Mucosa of gallbladder (tissue), 1 donor: ENCODE results near the gene CST7. TPM values are rescaled to one million over a fixed set of nuclear protein-coding genes. Genes with fewer than 3 reads are reported as not detected.

Source experiments
- DNase-seq: peaks from one replicate; pipeline ENCODE4 v3.0.0-alpha.2; 2020; ENCODE audit warnings: low spot score
- total RNA-seq: library from RNA; stranded (reverse); gene quantifications from one replicate; pipeline ENCODE4 v1.2.1, GENCODE V29; 2021
- donor health status: DM: no; HTN: no; CAD: no.

CST7 gene
- total RNA-seq, 1 donor from 2014 or later = 4.3 TPM

DNA sequence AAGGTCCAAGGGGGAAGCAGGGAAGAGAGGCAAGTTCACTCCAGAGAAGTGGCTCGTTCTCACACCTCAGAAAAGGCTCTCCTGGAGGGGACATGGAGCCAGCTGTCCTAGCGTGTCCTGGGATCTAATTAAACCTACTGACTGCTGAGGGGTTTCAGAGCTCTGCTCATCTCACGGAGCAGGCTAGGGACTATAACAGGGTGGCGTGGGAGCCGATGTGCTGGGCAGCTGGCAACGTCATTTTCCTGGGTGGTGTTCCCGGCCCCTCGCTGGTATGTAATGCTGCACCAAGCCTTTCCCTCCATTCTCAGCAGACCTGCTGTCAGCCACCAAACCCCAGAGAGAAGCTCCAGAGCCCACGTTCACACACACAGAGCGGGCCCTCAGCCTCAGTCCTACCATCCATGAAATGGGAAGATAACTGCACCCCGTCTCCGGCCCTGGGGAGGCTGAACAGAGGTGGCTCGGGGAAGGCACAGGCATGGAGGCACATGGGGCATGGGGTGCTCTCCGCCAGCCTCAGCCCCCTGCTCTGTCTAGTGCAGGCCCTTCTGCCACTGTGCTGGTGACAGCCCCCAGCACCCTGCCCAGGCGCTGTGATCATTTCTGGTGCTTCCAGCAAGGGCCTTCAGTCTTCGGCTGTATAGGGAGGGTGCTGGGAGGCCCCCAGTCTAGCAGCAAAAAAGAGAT, 1.9 kb downstream of the CST7 start:
- peak; percentile 10 for DNase-seq

DNA sequence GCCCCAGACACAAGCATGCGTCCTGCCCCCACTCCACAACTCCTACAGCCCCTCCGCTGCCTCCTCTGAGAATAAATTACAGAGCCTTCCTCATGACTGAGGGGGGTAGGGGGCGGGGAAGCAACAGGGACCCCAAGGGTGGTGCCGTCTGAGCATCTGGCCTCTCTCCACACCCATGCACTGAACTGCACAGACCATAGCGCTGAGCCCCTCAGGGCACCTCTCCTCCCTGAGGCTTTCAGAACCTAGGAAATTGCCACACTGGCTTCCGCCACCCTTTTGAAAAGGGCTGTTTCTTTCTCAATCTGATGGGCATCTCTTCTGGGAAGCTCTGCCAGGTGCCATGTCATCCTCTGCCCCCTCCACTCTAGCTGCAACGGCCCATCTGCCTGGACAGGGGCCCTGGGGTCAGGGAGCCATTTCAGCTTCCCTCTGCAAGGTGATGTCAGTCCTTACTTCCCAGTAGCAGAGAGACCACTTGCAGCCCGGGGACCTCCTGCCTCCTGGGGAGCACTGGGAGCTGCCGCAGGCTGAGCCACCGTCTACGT, 2.5 kb downstream of the CST7 start:
- peak; percentile 9 for DNase-seq

DNA sequence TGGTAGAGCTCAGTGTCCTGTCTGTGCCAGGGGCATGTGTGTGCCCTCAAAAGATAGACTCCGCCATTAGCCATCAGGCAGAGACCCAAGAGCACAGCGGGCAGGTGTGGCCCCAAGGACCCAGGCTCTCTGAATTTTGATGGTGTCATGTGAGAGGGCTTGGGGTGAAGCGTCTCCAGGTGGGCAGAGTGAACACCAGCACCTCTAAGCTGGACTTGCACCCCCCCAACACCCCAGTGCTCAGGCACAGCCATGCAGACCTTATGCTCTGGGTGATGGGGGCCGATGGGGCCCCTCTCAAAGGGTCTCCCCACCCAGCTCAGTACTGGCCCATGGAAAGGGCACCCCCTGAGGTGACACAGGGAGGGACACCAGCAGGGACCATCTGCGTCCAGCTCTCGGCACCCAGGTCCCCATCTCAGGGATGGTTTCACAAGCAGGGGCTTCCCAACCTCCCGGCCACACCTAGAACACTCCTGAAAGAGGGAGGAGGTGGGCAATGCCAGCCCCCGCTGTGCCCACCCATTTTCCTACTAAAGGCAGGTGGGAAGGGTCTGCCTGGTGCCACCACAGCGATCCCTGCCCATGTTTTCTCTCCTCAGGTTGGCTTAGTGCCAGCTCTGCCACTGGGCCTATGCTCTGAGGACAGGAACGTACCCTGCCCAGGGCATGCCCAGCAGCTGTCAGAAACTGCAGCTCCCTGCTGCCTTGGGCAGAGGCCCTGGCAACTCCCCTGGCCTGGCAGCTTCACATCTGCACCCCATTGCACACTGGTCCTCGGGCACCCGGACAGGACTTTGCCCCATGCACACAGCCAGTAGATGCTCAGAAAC, 3.5 kb downstream of the CST7 start:
- peak; percentile 30 for DNase-seq

DNA sequence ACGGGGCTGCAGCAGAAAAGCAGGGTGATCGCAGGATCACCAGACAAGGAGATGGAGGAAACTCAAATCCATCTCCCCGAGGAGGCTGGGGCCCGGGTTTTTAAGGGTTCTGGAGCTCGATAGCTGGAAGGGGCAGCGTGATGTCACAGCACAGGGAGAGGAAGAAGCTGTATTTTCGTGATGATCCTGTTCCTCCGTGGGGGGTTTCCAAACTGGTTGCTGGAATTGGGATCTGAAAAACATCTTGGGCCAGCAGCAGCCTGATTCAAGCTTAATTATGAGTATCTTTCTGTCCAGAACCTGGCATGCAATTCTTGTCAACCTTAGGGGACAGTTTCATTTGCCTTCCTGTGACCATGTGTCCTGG, 4.1 kb downstream of the CST7 start:
- DNase-seq = no peak

DNA sequence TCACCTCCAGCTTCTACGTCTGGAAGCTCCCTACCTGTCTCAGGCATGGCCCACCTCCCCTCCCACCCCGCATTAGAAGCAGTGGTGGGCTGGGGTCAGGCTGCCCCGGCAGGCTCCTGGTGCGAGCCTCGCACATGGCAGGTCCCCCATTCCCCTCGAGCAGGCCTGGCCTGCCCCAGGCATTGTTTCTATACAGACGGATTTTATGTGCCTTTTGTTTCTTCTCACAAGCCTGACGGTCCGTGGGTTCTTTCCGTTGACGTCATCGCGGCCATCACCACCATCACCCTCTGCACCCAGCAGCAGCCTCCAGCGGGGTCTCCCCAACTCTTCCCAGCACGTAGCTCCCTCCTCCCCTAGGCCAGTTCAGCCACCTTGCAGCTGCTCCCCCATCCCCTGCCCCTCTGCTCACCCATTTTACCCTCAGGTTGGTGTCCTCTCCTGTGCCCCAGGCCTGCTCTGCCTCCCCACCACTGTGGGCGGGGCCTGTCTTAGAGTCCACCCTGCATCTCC, 4.6 kb downstream of the CST7 start:
- DNase-seq = peak; percentile 9

DNA sequence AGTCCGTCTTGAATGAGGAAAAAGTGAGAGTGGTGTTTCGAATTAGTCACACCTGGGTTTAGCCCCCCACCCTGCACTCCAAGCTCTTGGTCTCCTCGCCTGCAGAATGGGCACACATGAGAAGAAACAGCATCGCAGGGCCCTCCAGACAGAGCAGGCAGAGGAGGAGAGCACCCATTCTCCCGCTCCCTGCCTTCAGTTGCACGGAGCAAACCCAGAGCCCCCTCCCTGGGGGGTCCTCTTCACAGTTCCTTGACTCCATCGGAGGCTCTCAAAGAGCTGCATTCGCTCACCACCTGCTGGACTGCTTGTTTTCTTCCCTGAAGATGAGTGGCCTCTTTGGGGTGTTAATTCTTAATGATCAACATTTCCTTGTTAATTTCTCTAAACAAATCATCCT, 5.1 kb downstream of the CST7 start:
- no peak for DNase-seq

DNA sequence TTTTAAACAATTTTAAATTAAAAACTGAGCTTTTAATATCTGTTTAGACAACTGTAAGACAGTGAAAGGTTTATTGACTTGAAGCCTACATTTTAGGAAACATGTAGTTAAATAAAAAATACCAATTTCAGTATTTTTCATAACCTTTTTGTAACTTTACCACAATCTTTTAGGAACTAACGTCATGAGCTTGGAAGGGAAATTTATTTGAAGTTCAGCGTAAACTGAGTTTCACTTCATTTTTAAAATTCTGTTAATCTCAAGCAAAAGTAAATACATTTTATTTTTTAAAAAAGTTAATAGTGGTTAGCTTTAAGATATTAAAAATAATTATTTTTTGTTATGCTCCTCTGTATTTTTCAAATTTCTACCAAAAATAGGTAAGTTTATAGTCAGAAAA, 5.5 kb downstream of the CST7 start:
- no peak for DNase-seq

DNA sequence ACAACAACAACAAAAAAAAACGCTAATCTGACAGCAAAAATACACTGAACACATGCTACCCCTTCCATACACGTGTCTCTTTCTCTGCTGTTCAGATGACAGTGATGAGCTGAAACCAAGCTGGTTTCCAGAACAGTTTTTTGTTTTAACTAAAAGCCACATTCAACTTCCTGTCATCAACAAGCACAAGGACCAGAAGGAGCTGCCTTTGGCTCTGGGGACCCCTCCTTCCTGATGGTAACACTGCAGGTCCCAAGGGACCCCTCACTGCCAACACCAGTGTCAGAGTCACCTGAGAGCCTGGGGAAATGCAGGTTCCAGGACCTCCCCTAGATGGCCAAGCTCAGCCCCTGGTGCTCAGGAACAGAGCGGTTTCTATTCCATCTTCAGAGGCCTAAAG, 6.0 kb downstream of the CST7 start:
- peak; percentile 9 for DNase-seq

DNA sequence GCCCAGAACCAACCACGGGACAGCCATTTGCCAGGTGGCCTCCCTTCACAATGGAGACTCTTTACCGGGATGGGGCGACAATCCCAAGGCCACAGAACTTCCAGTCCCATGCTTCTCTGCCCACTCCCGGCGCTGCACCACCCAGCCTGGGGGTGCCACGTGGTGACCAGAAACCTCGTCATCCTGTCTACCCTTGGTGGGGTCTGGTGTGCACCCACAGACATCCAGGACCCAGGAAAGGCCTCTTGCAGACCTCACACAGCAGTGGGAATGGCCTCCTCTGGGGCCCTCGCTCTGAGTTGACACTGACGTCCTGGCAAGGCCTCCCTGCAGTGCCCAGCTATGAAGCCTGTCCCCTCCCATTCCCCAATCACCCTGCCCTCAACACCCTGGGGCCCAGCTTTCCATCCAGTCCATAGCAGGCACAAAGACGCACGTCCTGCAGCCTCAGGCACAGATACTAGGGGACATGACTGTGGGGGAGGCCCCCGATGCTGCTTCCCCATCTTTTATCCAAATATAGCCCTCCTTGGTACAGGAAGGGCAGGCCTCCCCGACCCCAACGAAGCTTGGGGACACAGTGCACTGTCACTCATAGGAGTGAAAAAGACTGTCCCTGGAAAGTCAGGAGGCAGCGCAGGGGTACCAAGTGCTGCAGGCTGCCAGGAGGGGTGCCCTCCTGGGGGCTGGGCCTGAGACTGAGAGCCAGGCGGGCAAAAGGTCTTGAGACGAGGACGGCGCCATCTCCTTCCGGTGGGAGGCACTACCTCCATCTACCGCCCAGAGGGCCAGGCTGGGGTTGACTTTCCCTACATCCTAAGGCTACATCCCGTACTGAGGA, 7.2 kb downstream of the CST7 start:
- DNase-seq = peak; percentile 9

DNA sequence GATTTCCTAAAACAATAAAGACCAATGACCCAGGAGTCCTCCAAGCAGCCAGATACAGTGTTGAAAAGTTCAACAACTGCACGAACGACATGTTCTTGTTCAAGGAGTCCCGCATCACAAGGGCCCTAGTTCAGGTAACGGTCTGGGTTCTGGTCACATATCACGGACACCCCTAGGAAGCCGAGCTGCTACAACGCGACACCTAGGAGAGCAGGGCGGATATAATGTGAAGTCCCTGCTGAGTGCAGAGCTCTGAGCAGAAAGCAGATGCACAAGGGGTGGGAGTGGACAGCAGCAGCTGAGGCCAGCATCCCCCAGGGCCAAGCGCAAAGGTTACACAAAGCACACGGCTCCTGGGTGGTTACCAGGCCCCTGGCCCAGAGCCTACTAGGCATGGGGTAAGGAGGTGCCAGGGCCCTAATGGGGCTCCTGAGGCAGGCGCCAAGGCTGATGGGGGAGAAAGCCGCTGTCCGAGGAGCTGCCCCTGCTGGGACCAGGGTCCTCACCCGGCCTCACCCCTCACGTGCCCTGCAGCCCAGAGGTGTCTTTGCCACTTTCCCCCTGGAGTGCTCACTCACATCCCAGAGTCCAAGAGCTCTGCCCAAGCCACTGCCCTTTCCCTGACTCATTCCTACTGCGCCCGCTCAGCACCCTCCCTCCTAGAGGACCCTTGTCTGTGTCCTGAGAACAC, 8.4 kb downstream of the CST7 start:
- peak; percentile 9 for DNase-seq

DNA sequence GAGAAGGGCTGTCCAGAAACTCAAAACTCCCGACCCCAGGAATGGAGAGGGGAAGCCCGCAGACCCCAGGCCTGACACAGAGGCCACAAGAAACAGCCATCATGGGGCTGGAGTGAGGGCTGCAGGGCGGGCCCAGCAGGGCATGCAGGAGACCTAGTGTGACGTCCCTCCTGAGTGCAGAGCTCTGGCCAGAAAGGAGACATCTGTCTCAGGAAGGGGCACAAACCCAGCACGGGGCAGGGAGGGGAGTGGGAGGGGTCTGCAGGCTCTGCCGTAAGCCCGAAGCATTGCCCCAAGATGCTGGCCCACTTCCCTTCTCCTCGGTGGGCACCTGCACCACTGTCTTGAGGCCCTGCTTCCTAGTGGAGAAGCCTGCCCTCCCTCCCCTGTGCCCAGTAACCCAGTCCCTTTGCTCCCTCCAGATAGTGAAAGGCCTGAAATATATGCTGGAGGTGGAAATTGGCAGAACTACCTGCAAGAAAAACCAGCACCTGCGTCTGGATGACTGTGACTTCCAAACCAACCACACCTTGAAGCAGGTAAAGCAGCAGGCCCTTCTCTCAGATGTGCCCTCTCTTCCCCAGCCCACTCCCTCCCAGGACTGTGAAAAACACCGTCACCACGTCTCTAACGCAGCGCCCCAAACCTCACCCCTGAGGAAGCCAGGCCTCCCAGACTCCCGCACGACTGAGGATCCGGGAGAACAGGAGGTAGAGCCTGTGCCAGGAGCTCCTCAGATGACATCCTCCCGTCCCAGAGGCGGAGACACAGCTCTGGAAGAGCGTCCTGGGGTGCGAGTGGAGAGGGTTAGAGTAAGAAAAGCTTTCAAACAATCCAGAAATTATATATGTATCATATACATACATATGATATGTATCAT, 9.7 kb downstream of the CST7 start:
- DNase-seq = peak; percentile 8

DNA sequence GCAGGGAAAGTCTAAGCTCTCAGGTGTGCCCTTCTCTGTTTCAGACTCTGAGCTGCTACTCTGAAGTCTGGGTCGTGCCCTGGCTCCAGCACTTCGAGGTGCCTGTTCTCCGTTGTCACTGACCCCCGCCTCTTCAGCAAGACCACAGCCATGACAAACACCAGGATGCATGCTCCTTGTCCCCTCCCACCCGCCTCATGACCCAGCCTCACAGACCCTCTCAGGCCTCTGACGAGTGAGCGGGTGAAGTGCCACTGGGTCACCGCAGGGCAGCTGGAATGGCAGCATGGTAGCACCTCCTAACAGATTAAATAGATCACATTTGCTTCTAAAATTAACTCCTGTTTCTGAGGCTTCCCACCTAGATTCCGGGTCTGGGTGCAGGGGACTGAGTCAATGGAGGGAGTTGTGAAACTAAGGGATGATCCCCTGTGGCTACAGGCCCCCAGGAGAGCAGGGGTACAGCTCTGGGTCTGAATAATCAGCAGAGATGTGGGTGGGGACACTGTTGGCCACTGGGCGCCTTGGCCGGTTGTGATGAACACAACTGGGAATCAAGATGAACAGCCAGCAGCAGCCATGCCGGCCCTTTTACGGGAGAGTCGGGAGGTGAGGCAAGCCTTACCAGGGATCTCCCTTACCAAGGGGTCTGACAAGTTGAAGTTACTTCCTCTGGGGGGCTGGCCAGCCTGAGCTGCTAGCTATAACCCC, 10.7 kb downstream of the CST7 start:
- peak; percentile 9 for DNase-seq

DNA sequence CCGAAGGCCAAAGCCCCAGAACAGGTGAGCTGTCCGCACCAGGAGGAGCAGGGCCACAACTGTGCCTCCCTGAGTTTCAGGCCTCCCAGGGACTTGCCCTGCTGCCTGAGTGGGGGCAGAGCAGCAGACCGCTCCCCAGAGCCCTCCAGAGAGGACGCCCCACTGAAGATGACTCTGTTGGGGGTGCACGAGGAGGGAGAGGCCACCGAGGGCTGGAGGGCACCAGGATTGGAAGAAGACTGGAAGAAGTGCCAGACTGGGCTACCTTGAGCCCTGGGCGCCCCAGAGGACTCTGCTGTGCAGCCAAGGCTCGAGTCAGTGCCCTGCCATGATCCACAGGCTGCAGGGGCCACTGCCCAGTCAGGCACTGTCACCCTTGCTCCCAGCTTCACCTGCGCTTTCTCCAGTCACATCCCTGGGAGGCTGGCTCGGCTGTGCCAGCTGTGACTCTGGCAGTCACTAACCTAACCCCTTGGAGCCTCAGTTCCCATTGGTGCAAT, 11.3 kb downstream of the CST7 start:
- DNase-seq = peak; percentile 8

DNA sequence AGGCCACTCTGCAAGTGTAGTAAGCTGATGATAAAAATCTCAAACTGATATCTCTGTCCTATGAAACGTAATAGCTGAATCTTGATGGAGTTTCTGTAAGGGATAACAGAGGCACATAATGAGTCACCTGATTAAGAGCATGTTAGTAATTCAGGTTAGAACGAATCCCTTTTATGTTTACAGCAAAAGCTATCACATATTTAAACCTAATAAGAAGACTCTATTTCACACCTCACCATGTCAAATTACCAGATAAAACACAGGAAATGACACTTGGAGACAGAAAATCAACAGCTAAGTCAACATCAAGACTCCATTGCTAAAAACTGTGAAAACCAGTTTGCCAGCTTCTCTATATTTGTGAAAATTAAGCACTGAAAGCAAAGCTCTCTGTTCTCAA, 11.8 kb downstream of the CST7 start:
- DNase-seq = no peak

DNA sequence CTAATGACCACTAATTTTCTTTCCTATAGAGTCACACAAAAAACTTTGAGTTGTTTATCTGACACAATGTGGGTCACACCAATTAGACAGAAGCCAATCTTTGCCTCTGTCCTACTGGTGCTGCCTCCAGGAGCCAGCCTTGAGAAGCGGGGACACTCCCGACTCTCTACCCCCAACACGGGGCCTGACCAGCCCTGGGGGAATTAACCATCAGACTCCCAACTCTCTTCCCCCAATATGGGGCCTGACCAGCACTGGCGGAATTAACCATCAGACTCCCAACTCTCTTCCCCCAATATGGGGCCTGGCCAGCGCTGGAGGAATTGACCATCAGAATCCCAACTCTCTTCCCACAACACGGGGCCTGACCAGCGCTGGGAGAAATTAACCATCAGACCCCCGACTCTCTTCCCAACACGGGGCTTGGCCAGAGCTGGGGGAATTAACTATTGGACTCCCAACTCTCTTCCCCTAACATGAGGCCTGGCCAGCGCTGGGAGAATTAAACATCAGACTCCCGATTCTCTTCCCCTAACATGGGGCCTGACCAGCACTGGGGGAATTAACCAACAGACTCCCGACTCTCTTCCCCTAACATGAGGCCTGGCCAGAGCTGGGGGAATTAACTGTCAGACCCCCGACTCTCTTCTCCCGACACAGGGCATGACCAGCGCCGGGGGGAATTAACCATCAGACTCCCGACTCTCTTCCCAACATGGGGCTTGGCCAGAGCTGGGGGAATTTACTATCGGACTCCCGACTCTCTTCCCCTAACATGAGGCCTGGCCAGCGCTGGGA, 12.5 kb downstream of the CST7 start:
- no peak for DNase-seq

DNA sequence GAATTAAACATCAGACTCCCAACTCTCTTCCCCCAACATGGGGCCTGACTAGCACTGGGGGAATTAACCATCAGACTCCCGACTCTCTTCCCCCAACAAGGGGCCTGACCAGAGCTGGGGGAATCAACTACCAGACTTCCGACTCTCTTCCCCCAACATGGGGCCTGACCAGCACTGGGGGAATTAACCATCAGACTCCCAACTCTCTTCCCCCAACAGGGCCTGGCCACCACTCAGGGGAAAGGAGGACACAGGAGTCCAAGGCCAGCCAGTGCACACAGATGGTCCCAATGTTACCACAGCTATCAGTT, 13.1 kb downstream of the CST7 start:
- peak; percentile 5 for DNase-seq

DNA sequence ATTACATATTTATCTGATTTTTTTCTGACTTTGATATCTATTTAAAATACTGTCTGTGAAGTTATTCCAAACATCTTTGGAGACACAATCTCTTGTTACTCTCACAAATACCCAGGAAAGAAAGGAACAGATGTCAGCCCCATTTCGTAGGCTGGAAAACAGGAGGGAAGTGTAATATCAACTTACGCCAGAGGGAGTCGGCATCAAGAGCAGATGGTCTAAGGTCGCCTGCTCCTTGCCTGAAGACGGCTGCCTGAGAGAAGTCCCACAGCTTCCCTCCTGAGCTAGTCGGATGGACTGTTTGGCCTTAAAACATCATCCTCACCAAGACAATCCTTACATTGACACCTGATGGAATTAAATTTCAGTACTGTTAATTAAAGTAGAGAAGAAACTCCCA, 13.4 kb downstream of the CST7 start:
- peak; percentile 5 for DNase-seq

DNA sequence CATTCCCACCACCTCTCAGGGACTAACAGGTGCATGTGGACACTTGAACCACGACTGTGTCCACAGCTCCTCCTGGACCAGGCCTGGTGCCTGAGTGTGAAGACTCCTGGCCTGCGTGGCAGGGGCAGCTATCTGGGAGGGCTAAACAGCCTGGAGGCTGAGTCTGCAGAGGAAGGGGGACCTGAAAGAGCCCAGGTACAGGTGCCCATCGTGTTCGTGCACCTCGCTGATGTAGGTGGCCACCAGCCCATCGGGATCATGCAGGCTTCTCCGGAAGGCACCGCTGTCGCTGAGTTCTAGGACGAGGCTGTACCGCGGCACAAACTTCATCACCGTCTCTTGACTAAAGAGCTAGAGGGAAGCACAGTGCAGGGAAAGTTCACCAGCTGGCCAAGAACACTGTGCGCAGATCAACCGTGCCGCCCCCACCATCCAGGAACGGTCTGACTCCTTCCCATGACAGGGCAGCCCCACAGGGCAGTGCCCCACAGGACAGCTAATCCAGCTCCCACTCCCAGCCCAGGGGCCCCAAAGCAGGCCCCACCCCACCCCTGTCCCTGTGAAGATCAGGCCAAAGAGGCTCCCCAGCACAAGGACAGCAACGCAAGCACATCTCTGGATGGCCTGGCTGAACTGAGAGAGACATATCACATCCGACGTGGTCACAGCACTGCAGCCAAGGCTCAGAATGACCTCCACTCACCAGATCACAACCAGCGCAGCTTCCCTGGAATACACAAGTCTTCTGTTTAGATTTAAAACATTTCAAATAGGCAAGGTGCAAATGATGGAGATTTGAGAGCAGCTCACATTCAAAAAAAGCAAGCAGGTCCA, 14.8 kb downstream of the CST7 start:
- peak; percentile 4 for DNase-seq
